GM10847 (cell line): ENCODE measurements around the gene CCDC183.
A peak's percentile ranks its signal among the peaks of the same experiment; 100 is the strongest.

Source experiments
- POLR2A ChIP-seq: IDR thresholded peaks from 2 replicates; pipeline ENCODE4 v1.6.1; 2011; ENCODE audit not compliant: insufficient read length; ENCODE audit errors: extremely low read depth

Gene CCDC183

DNA sequence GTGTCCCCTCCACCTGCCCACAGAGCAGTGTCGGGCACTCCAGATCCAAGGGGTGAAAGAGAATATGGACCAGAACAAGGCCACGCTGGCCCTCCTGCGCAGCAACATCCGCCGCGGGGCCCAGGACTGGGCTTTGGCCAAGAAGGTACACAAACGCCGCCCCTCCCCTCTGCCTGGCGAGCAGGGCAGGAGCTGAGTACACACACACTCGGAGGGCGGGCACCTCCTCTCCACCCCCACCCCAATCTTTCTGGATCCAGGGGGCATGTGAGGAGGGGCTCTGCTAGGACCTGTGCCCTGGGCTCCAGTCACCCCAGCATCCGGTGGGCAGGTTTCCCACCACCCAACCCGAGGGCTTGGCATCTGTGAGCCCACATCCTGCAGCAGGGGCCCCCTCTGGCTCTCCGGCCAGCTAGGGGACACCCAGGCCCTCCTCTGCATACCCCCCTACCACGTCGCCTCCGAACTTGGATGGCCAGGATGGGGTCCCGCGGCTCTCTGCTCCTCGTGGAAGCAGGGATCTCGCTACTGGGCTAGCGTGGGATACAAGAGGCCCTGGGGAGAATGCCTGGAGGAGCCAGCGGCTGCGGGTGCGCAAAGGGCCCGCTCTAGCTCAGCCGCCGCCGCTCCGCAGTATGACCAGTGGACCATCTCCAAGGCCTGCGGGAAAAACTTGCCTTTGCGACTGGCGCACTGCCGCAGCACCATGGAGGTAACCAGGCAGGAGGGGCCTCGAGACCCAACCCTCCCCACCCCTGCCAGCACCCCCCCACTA is 3.1 kb downstream of the CCDC183 start:
- no peak for TF ChIP-seq POLR2A

GRCh38 chr9:136799854-136800657 is 3.9 kb downstream of the CCDC183 start:
- TF ChIP-seq POLR2A = no peak

DNA sequence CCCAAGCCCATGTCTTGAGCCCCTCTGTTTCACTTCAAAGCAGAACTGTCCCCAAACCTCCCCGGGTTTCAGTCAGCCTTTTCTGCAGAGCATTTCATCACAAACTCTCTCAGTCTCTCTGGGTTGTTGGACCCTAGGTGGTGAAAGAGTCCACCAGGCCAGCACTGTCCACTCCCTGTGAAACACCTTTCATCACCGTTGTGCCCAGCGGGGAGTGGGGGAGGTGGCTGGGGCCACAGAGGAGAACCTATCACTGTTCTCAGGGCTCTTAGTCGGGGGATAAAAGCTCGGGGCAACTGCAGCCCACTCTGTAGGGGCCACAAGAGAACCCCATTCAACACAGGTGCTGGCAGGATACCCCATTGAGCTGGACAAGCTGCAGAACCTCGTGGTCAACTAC is 6.2 kb downstream of the CCDC183 start:
- no peak for TF ChIP-seq POLR2A

GRCh38 chr9:136803551-136804508 is 7.7 kb downstream of the CCDC183 start:
- TF ChIP-seq POLR2A = no peak

DNA sequence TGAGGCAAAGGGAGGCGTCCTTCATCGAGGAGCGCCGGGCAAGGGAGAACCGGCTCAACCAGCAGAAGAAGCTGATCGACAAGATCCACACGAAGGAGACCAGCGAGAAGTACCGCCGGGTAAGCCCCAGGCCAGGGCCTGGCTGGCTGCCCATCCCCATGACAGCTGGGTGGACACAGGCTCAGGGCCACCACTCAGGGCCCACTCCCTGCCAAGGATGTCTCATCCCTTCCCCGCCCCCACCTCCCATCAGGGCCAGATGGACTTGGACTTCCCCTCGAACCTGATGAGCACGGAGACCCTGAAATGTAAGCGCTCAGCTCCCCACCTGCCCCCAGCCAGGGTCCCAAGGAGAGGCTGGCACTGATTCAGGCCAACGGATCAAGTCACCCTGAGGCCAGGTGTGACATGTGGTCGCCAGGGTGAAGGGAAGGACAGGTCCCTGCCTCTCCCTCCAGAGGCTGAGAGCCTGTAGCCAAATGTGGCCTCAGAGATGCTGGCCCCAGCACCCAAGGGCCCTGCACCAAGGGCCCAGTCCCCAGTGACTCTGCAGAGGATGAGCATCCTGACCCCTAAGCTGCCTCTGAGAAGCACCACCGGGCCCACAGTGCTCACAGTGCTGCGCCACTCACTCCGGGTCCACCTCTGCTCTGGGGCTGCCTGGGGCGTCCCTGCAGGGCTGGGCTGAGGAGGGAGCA is 8.5 kb downstream of the CCDC183 start:
- TF ChIP-seq POLR2A = no peak

GRCh38 chr9:136805207-136805740 is 9.1 kb downstream of the CCDC183 start:
- no peak for TF ChIP-seq POLR2A

DNA sequence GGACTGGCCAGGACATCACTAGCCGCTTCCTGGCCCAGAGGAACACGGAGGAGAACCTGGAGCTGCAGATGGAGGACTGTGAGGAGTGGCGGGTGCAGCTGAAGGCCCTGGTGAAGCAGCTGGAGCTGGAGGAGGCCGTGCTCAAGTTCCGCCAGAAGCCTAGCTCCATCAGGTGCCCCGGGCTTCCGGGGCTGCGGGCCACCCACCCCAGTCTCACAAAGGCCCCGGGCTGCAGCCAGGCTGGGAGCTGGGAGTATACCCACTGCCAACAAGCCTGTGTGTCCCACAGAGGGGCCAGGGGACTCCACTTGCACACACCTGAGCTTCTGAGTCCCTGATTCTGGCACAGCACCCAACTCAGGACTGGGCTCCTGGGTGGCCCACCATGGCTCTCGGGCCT is 9.9 kb downstream of the CCDC183 start:
- no peak for TF ChIP-seq POLR2A

- no peak for TF ChIP-seq POLR2A
These were observed 10.6 kb downstream of the CCDC183 start for GRCh38 chr9:136806631-136807201.

DNA sequence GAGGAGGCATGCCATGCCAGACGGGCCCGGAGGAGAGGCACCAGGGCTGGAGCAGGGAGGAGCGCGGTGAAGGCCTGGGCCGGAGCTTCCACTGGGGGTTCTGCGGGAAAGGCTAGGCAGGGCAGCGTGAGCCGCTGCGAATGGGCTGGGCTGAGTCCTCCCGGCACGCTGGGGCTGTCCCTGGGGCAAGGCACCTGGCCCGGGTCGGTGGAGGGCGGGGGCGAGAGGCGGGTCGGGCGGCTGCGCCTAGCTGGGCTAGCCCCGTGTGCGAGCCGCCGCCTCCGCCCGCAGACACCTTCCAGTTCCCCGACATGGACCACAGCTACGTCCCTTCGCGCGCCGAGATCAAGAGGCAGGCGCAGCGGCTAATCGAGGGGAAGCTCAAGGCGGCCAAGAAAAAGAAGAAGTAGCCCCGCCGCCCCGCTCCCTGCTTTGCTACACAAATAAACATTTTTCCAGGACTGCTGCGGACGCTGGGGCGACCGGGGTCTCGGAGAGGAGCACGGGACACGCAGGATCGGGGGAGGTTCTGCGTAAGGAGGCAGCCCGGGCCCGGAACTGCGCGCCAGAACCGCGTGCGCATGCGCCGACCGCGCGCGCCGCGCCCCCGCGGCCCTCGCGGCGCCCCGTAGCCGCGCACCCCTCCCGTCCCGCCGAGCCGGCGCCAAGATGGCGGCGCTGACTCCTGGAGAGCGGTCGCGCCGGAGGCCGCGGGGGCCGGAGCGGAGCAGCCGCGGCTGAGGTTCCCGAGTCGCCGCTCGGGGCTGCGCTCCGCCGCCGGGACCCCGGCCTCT is 11.3 kb downstream of the CCDC183 start, which contains the start of gene RABL6:
TSS of gene RABL6 (plus strand) at position 668 of the 794 bp plus-strand sequence. CDS start 249 bp downstream, outside the sequence.
- peak; percentile 77 for TF ChIP-seq POLR2A

DNA sequence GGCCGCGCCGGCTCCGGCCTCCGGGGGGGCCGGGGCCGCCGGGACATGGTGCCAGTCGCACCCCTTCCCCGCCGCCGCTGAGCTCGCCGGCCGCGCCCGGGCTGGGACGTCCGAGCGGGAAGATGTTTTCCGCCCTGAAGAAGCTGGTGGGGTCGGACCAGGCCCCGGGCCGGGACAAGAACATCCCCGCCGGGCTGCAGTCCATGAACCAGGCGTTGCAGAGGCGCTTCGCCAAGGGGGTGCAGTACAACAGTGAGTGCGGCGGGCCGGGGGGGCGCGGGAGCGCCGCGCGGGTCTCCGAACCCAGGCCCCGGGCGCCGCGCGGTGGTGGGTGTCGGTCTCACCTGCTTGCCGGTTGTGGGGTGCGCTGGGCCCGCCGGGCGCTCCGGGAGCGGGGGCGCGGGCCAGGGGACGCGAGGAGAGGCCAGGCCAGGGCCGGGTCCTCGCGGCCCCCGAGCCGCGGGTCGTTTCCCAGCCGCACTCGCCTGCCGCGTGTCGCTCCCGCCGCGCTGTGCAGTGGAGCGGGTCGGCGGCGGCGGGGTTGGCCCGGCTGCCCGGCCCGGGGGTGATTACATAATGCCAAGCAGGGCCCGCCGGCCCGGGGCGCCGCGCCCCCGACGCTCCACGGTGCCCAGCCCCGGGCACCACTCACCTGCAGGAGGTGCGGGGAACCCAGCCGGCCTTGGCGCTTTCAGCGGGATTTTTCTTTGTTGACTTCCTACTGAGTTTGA is 12.1 kb downstream of the CCDC183 start:
- TF ChIP-seq POLR2A = no peak

DNA sequence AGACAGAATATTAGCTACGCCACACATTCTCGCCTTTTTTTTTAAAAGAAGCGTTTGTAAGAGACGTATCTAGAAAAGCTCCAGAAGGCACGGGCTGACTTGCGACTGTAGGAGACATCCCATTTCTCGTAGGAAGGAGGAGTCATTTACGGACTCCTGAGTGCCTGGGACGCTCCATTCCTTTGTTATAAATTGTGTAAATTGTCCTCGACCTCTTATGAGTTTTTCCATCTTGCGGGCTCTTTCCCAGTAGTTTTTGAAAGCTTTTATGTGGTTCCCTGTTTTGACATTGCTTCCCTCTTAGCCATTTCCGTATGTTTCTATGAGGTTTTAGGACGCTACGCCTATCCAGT is 12.6 kb downstream of the CCDC183 start:
- no peak for TF ChIP-seq POLR2A

DNA sequence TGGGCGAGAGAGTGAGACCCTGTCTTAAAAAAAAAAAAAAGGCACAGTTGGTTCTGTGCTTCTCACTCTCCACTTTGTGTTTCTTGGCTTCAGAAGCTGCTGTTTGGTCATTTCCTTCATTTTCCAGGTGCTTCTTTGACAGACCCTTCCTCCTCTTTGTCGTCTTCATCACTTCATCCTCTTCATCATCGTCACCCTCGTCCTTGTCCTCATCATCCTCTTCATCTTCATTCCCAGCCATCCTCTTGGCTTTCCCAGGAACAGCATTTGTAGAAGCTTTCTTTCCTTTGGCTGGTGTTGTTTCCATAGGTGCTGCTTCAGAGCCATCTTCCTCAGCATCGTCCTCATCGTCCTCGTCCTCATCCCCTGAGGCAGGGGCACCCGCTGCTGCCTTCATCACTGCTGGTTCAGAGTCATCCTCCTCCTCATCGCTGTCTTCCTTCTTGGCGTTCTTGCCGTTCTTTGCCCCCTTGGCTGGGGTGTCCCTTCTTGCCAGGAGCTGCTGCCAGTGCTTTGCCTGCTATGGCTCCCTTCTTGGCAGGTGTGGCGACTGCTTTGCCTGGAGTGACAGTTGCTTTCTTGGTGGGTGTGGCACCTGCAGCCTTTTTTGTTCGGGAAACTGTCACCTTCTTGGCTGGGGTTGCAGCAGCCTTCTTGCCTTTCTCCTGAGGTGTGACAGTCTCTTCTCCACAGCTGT is 18.7 kb downstream of the CCDC183 start:
- TF ChIP-seq POLR2A = no peak
